Keratinocyte (primary cell): ENCODE data around the gene PSMD12. TPM values are rescaled to one million over a fixed set of nuclear protein-coding genes. Genes with fewer than 3 reads are reported as not detected.

ENCODE experiments used
- DNase-seq: peaks from one replicate; pipeline ENCODE4 v3.0.0-alpha.2; 2011; ENCODE audit warnings: low read depth, missing footprints, low spot score
- FAIRE-seq: peaks from 2 replicates; lab custom pipeline; 2011; peaks lifted over from hg19 to GRCh38; lab: Jason Lieb, UNC
- H2AFZ ChIP-seq: 2 replicates; pipeline ENCODE4 v1.6.0; 2012; ENCODE audit warnings: low read length, control low read depth, inconsistent platforms; ENCODE audit not compliant: control insufficient read depth
- H3K27ac ChIP-seq: 2 replicates; pipeline ENCODE4 v1.5.1; 2011; ENCODE audit warnings: low read length; ENCODE audit not compliant: control insufficient read depth, insufficient read depth
- H3K27me3 ChIP-seq: 3 replicates; pipeline ENCODE4 v1.6.0; 2011; ENCODE audit warnings: low read length; ENCODE audit not compliant: control insufficient read depth, insufficient read depth; ENCODE audit errors: extremely low read depth
- H3K36me3 ChIP-seq, 2 experiments: 2 replicates in 1 of 2; 3 replicates in 1 of 2; pipeline ENCODE4 v1.5.1; 2011; ENCODE audit warnings: low read length in 2 of 2, mild to moderate bottlenecking in 1 of 2; ENCODE audit not compliant: control insufficient read depth in 2 of 2, insufficient read depth in 2 of 2; ENCODE audit errors: extremely low read depth in 1 of 2
- H3K4me1 ChIP-seq: 3 replicates; pipeline ENCODE4 v1.5.1; 2011; ENCODE audit warnings: low read length; ENCODE audit not compliant: control insufficient read depth, insufficient read depth; ENCODE audit errors: extremely low read depth
- H3K4me2 ChIP-seq: 3 replicates; pipeline ENCODE4 v1.6.0; 2011; ENCODE audit warnings: low read depth, low read length; ENCODE audit not compliant: control insufficient read depth, insufficient read depth; ENCODE audit errors: extremely low read depth
- H3K4me3 ChIP-seq, 3 experiments: fragments of 200-600 bp in 1 of 3; sonication (generic) in 1 of 3; 2 replicates in 2 of 3; 3 replicates in 1 of 3; pipeline ENCODE4 v1.5.1; 2011 to 2016; ENCODE audit warnings: low read length in 3 of 3, mild to moderate bottlenecking in 3 of 3, control low read depth in 2 of 3, inconsistent platforms in 1 of 3, low read depth in 1 of 3, mixed read lengths in 1 of 3, mixed run types in 1 of 3, moderate library complexity in 1 of 3; ENCODE audit not compliant: control insufficient read depth in 2 of 3, insufficient read depth in 2 of 3; ENCODE audit errors: extremely low read depth in 1 of 3
- H3K79me2 ChIP-seq: 2 replicates; pipeline ENCODE4 v1.6.0; 2012; ENCODE audit warnings: low read length; ENCODE audit not compliant: control insufficient read depth, insufficient read depth
- H3K9ac ChIP-seq: 3 replicates; pipeline ENCODE4 v1.6.0; 2011; ENCODE audit warnings: low read length; ENCODE audit not compliant: control insufficient read depth, insufficient read depth; ENCODE audit errors: extremely low read depth
- H3K9me1 ChIP-seq: 3 replicates; pipeline ENCODE4 v1.6.0; 2011; ENCODE audit warnings: low read length; ENCODE audit not compliant: control insufficient read depth, insufficient read depth; ENCODE audit errors: extremely low read depth
- H3K9me3 ChIP-seq: 2 replicates; pipeline ENCODE4 v1.5.1; 2012; ENCODE audit warnings: low read depth, low read length; ENCODE audit not compliant: control insufficient read depth
- H4K20me1 ChIP-seq: 3 replicates; pipeline ENCODE4 v1.6.0; 2011; ENCODE audit warnings: low read length; ENCODE audit not compliant: control insufficient read depth, insufficient read depth; ENCODE audit errors: extremely low read depth
- EZH2 ChIP-seq: IDR thresholded peaks from one replicate; pipeline ENCODE4 v1.6.1; 2012; ENCODE audit warnings: inconsistent platforms, mild to moderate bottlenecking, low read length, moderate library complexity
- dilution Hi-C: fragments of 300-500 bp; cut with MboI; formaldehyde crosslinking; loops from one replicate; pipeline ENCODE4 v1.7.0; 2020; ENCODE audit warnings: low sequenced_read_pairs; ENCODE audit not compliant: extremely low pct_ligation_motif_present
- polyA plus RNA-seq, 5 experiments: library from polyadenylated mRNA; depleted of rRNA in 3 of 5; stranded (reverse) in 3 of 5; stranded (forward) in 1 of 5; unstranded in 1 of 5; fragments of >200 nt; gene quantifications; 1 replicate in 1 of 5; 2 replicates in 3 of 5; 3 replicates in 1 of 5; pipeline versions ENCODE4 v1.2.1 to v1.2.3, GENCODE V29; 2011 to 2012; ENCODE audit warnings: missing spikeins in 2 of 5, low read depth in 1 of 5, low replicate concordance in 1 of 5
- TF ChIP-seq, protein P1 (sequence below), 3 experiments: IDR thresholded peaks in 1 of 3; conservative IDR thresholded peaks in 1 of 3; optimal IDR thresholded peaks in 1 of 3; 2 replicates in 2 of 3; 3 replicates in 1 of 3; pipeline versions ENCODE3 to v1.5.1; 2011; ENCODE audit warnings: low read length in 3 of 3, mild to moderate bottlenecking in 3 of 3, moderate library complexity in 2 of 3, control low read depth in 1 of 3, inconsistent platforms in 1 of 3; ENCODE audit not compliant: insufficient read depth in 2 of 3; ENCODE audit errors: extremely low read depth in 1 of 3

The PSMD12 gene
- polyA plus RNA-seq, 1 donor (not counting 4 experiments of a cell fraction or from before 2014, with no cell fraction given), result 68.4 TPM

- TF ChIP-seq, protein P1, sequence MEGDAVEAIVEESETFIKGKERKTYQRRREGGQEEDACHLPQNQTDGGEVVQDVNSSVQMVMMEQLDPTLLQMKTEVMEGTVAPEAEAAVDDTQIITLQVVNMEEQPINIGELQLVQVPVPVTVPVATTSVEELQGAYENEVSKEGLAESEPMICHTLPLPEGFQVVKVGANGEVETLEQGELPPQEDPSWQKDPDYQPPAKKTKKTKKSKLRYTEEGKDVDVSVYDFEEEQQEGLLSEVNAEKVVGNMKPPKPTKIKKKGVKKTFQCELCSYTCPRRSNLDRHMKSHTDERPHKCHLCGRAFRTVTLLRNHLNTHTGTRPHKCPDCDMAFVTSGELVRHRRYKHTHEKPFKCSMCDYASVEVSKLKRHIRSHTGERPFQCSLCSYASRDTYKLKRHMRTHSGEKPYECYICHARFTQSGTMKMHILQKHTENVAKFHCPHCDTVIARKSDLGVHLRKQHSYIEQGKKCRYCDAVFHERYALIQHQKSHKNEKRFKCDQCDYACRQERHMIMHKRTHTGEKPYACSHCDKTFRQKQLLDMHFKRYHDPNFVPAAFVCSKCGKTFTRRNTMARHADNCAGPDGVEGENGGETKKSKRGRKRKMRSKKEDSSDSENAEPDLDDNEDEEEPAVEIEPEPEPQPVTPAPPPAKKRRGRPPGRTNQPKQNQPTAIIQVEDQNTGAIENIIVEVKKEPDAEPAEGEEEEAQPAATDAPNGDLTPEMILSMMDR (optimal IDR thresholded peaks at IDR 0.05 in 1 of 3, IDR thresholded peaks at IDR 0.05 in 1 of 3, conservative IDR thresholded peaks at IDR 0.05 in 1 of 3; ENCODE audit: extremely low read depth in 1 of 3, insufficient read depth in 2 of 3, low read length in 3 of 3), result no peak
- no peak for TF ChIP-seq EZH2
- no peak for FAIRE-seq
- Histone ChIP-seq H3K27ac (no peak overlapping the region), H3K27me3 (no peaks in the 10 kb centered on the region), H2AFZ (no peak overlapping the region), H3K9ac (no peak overlapping the region), H3K36me3 (peaks cover 0 to 7% of the 10 kb centered on the region in 2 experiments), H3K4me1 (peaks cover 25% of the 10 kb centered on the region), H3K79me2 (peaks cover 6% of the 10 kb centered on the region), H3K9me3 (no peaks in the 10 kb centered on the region), H3K4me3 (no peak overlapping the region), H4K20me1 (no peaks in the 10 kb centered on the region), H3K9me1 (no peaks in the 10 kb centered on the region), H3K4me2 (no peak overlapping the region)
- DNase-seq, result no peak
- dilution Hi-C loops, result no loop called here
Observed at GRCh38 chr17:67375054-67375427, 8.7 kb upstream of the PSMD12 start.

GRCh38 chr17:67374329-67375053 is 8.1 kb upstream of the PSMD12 start:
- dilution Hi-C loops, result no loop called here
- H3K4me1 ChIP-seq, result peaks cover 24% of the 10 kb centered on the region
- TF ChIP-seq EZH2, result no peak
- TF ChIP-seq, protein P1 (optimal IDR thresholded peaks at IDR 0.05 in 1 of 3, IDR thresholded peaks at IDR 0.05 in 1 of 3, conservative IDR thresholded peaks at IDR 0.05 in 1 of 3; ENCODE audit: extremely low read depth in 1 of 3, insufficient read depth in 2 of 3, low read length in 3 of 3), result peak; percentile 90 to 99 (median 92)
- no peaks in the 10 kb centered on the region for H4K20me1 ChIP-seq
- peaks cover 0 to 6% of the 10 kb centered on the region in 2 experiments for H3K36me3 ChIP-seq
- no peak for DNase-seq
- H3K4me2 ChIP-seq, result no peak overlapping the region
- no peaks in the 10 kb centered on the region for H3K27me3 ChIP-seq
- no peaks in the 10 kb centered on the region for H3K9me3 ChIP-seq
- H3K27ac ChIP-seq, result no peak overlapping the region
- no peaks in the 10 kb centered on the region for H3K9me1 ChIP-seq
- no peak overlapping the region for H2AFZ ChIP-seq
- no peak overlapping the region for H3K9ac ChIP-seq
- H3K4me3 ChIP-seq, result no peak overlapping the region
- FAIRE-seq, result peak; percentile 80
- peaks cover 6% of the 10 kb centered on the region for H3K79me2 ChIP-seq
